Ishikawa (cell line): Measurements from ENCODE around the gene CLTA.

Source experiments
- CEBPB ChIP-seq: IDR thresholded peaks from 2 replicates; pipeline ENCODE4 v1.6.1; 2012
- CREB1 ChIP-seq: IDR thresholded peaks from 2 replicates; pipeline ENCODE4 v1.6.1; 2012; ENCODE audit warnings: low read depth
- EGR1 ChIP-seq: IDR thresholded peaks from 2 replicates; pipeline ENCODE4 v1.6.1; 2012
- EP300 ChIP-seq: IDR thresholded peaks from 2 replicates; pipeline ENCODE4 v1.6.1; 2012; ENCODE audit warnings: borderline replicate concordance
- FOXM1 ChIP-seq: IDR thresholded peaks from 2 replicates; pipeline ENCODE4 v1.6.1; 2012; ENCODE audit warnings: low read depth, borderline replicate concordance
- NFIC ChIP-seq: IDR thresholded peaks from 2 replicates; pipeline ENCODE4 v1.6.1; 2012
- RAD21 ChIP-seq: IDR thresholded peaks from 2 replicates; pipeline ENCODE4 v1.6.1; 2012; ENCODE audit warnings: low read depth
- REST ChIP-seq: IDR thresholded peaks from 2 replicates; pipeline ENCODE4 v1.6.1; 2012; ENCODE audit warnings: low read depth, mild to moderate bottlenecking
- TAF1 ChIP-seq: IDR thresholded peaks from 2 replicates; pipeline ENCODE4 v1.6.1; 2012; ENCODE audit warnings: low read depth, mild to moderate bottlenecking
- TEAD4 ChIP-seq: IDR thresholded peaks from 2 replicates; pipeline ENCODE4 v1.6.1; 2012
- USF1 ChIP-seq: IDR thresholded peaks from 2 replicates; pipeline ENCODE4 v1.6.1; 2012
- YY1 ChIP-seq: IDR thresholded peaks from 2 replicates; pipeline ENCODE4 v1.6.1; 2012; ENCODE audit warnings: low read depth
- ZBTB7A ChIP-seq: IDR thresholded peaks from 2 replicates; pipeline ENCODE4 v1.6.1; 2012; ENCODE audit warnings: low read depth
- TF ChIP-seq, protein P1 (sequence below): IDR thresholded peaks from 2 replicates; pipeline ENCODE4 v1.6.1; 2012

DNA sequence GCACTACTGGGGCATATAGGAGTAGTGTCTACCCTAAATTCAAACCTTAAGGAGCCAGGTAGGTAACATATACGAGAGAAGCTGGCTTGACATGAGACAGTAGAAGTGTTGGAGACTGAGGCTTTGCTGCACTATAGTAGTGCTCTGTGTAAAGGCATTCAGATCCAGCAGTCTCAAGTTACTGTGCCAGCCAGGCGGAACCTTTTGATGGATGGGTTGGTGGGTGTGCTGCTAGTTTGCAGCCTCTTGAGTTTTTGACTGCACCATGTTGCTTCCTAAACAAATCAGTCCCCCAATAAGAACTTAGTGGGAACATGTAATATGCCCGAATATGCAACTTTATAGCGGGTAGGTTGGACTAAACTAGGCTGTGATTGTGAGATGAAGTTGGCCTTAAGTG, 1.5 kb downstream of the CLTA start:
- TF ChIP-seq EGR1 (no peak), RAD21 (no peak), EP300 (no peak), TEAD4 (no peak), REST (no peak), CREB1 (no peak), TAF1 (no peak), NFIC (no peak), USF1 (no peak), CEBPB (no peak), FOXM1 (no peak), YY1 (no peak), ZBTB7A (no peak)
- TF ChIP-seq, protein P1, sequence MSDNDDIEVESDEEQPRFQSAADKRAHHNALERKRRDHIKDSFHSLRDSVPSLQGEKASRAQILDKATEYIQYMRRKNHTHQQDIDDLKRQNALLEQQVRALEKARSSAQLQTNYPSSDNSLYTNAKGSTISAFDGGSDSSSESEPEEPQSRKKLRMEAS, result no peak
